ENCODE data around the gene HNRNPC.

DNA sequence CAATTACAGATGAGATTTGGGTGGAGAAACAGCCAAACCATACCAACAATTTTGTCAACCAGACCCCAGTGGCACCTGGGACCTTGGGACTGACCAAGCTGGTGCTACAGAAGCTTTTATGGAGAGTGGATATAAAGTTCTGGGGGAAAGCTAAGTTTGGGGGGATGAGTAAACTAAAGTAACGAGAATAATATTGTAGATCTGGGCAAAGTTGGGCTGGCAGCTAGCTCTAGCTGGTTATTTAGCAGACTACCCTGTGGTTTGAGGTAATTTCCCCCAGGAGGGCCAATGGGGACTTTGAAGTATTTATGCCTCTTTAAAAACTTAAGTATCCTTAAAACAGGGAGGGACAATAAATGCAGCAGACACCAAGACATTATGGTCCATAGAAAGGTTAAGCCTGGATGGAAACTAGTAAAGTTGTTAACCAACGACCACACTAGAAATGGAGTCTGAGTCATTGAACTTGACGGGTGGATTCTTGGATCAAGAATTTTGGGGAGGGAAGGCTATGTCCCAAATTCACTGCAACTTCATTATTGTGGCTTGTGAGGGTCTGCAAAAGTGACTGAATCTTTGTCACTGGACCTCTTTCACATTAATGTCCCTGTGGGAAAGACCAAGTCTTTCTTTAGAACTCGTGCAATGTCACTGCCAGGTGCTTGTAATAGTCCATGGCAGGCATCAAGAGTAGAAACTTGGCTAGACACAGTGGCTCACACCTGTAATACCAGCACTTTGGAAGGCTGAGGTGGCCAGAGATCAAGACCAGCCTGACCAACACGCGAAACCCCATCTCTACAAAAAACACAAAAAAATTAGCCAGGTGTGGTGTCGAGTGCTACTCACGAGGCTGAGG is 64.8 kb downstream of the HNRNPC start:
- TF ChIP-seq L3MBTL2 (conservative IDR thresholded peaks at IDR 0.05) (no peak), ELF4 (IDR thresholded peaks at IDR 0.05) (no peak), TARDBP (IDR thresholded peaks at IDR 0.05) (no peak), SUZ12 (IDR thresholded peaks at IDR 0.05) (no peak), ZNF384 (IDR thresholded peaks at IDR 0.05) (no peak), FOXM1 (IDR thresholded peaks at IDR 0.05; ENCODE audit: borderline replicate concordance) (no peak), NFRKB (IDR thresholded peaks at IDR 0.05) (no peak), FOXK2 (IDR thresholded peaks at IDR 0.05) (no peak), SP1 (IDR thresholded peaks at IDR 0.05) (no peak), BHLHE40 (IDR thresholded peaks at IDR 0.05; ENCODE audit: borderline replicate concordance) (no peak)
- TF ChIP-seq, protein P1, sequence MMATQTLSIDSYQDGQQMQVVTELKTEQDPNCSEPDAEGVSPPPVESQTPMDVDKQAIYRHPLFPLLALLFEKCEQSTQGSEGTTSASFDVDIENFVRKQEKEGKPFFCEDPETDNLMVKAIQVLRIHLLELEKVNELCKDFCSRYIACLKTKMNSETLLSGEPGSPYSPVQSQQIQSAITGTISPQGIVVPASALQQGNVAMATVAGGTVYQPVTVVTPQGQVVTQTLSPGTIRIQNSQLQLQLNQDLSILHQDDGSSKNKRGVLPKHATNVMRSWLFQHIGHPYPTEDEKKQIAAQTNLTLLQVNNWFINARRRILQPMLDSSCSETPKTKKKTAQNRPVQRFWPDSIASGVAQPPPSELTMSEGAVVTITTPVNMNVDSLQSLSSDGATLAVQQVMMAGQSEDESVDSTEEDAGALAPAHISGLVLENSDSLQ (IDR thresholded peaks at IDR 0.05) = no peak
